GM04503 (cell line): ENCODE results near the gene TIMM23B.
A peak's percentile ranks its signal among the peaks of the same experiment; 100 is the strongest.
"Not testable (repeated sequence)": the region's sequence is repeated elsewhere in the genome, so short reads cannot be mapped to it uniquely, and the experiment has no call there.

Experiments
- DNase-seq: peaks from one replicate; pipeline ENCODE4 v3.0.0-alpha.2; 2012; ENCODE audit warnings: low read depth

The TIMM23B gene

GRCh38 chr10:49941447-49942338 is at the start of gene TIMM23B, which contains the start of gene PARG:
TSS of gene TIMM23B (plus strand) at chr10:49942053. CDS start at chr10:49942195, 142 bp downstream.
TSS of gene PARG (minus strand) at chr10:49942027. CDS start at chr10:49941725, 302 bp downstream.
- DNase-seq, result peak; percentile 41

- DNase-seq, result not testable (repeated sequence)
These were observed 41.9 kb upstream of the TIMM23B start for GRCh38 chr10:49899999-49900398.

- DNase-seq, result not testable (repeated sequence)
These were observed 41.4 kb upstream of the TIMM23B start for GRCh38 chr10:49900406-49900805.

- not testable (repeated sequence) for DNase-seq
These were observed 38.0 kb upstream of the TIMM23B start for GRCh38 chr10:49903829-49904228.

GRCh38 chr10:49908290-49909080 is 33.4 kb upstream of the TIMM23B start:
- not testable (repeated sequence) for DNase-seq

GRCh38 chr10:49910295-49910694 is 31.6 kb upstream of the TIMM23B start:
- DNase-seq, result not testable (repeated sequence)

GRCh38 chr10:49916451-49916850 is 25.4 kb upstream of the TIMM23B start:
- DNase-seq, result not testable (repeated sequence)

GRCh38 chr10:49917927-49918326 is 23.9 kb upstream of the TIMM23B start:
- not testable (repeated sequence) for DNase-seq

GRCh38 chr10:49922041-49922440 is 19.8 kb upstream of the TIMM23B start:
- not testable (repeated sequence) for DNase-seq

GRCh38 chr10:49923572-49923971 is 18.3 kb upstream of the TIMM23B start:
- DNase-seq, result not testable (repeated sequence)

- not testable (repeated sequence) for DNase-seq
These were observed 10.6 kb upstream of the TIMM23B start for GRCh38 chr10:49931276-49931675.

GRCh38 chr10:49931959-49932728 is 9.7 kb upstream of the TIMM23B start:
- DNase-seq, result not testable (repeated sequence)

GRCh38 chr10:49942339-49942705 is 469 bp downstream of the TIMM23B start:
- not testable (repeated sequence) for DNase-seq

GRCh38 chr10:49943607-49944006 is 1.8 kb downstream of the TIMM23B start:
- not testable (repeated sequence) for DNase-seq

GRCh38 chr10:49948142-49948541 is 6.3 kb downstream of the TIMM23B start:
- DNase-seq, result not testable (repeated sequence)

- DNase-seq, result not testable (repeated sequence)
These were observed 6.9 kb downstream of the TIMM23B start for GRCh38 chr10:49948737-49949136.

- not testable (repeated sequence) for DNase-seq
These were observed 10.2 kb downstream of the TIMM23B start for GRCh38 chr10:49952006-49952405.

GRCh38 chr10:49953122-49953521 is 11.3 kb downstream of the TIMM23B start:
- not testable (repeated sequence) for DNase-seq

- not testable (repeated sequence) for DNase-seq
These were observed 28.5 kb downstream of the TIMM23B start for GRCh38 chr10:49970331-49970857.

- DNase-seq, result not testable (repeated sequence)
These were observed 29.6 kb downstream of the TIMM23B start for GRCh38 chr10:49971466-49971865.

- DNase-seq, result not testable (repeated sequence)
These were observed 30.2 kb downstream of the TIMM23B start for GRCh38 chr10:49972094-49972493.
